ENCODE results near the gene VIPR2. TPM values are rescaled to one million over a fixed set of nuclear protein-coding genes. Genes with fewer than 3 reads are reported as not detected.
"Not testable (repeated sequence)": the region's sequence is repeated elsewhere in the genome, so short reads cannot be mapped to it uniquely, and the experiment has no call there.

The VIPR2 gene
- polyA plus RNA-seq, 1 donor from 2014 or later: 0.51 TPM

DNA sequence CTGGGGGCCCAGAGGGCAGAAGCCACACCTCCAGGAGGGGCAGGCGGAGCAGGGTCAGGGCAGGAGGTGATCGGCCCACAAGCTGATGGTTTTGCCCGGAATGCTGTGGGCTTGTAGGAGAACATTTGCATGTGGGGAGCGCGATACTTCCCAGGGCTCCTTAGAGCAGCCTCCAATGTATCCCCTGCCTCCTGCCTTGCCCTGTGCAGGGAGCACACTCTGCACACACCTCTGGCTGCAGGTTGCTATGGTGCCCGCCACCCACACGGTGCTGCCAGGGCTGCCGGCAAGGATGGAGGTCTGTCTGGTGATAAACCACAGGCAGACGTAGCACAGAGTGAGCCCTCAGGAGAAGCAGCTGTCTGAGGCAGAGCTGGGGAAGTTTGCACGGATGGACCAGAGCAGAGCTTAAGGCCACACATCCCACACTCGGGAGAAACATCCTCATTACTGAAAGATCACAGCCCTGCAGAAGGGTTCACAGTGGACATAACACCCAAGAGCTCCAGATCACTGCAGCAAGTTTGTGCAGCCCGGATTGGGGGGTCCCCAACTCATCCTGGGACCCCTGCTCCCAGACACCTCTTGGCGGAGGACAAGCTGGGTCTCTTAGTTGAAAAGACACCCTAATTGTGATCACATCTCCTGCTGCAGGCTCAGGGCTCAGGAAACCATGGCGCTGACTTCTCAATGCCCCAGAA lies 41.8 kb downstream of the VIPR2 start:
- H3K4me2 ChIP-seq (ENCODE audit: low read length): no peak overlapping the region
- TF ChIP-seq SMC3 (conservative IDR thresholded peaks at IDR 0.05; ENCODE audit: poor library complexity): no peak
- no peak for TF ChIP-seq EP300 (conservative IDR thresholded peaks at IDR 0.05; ENCODE audit: poor library complexity, severe bottlenecking)
- TF ChIP-seq, protein P1, sequence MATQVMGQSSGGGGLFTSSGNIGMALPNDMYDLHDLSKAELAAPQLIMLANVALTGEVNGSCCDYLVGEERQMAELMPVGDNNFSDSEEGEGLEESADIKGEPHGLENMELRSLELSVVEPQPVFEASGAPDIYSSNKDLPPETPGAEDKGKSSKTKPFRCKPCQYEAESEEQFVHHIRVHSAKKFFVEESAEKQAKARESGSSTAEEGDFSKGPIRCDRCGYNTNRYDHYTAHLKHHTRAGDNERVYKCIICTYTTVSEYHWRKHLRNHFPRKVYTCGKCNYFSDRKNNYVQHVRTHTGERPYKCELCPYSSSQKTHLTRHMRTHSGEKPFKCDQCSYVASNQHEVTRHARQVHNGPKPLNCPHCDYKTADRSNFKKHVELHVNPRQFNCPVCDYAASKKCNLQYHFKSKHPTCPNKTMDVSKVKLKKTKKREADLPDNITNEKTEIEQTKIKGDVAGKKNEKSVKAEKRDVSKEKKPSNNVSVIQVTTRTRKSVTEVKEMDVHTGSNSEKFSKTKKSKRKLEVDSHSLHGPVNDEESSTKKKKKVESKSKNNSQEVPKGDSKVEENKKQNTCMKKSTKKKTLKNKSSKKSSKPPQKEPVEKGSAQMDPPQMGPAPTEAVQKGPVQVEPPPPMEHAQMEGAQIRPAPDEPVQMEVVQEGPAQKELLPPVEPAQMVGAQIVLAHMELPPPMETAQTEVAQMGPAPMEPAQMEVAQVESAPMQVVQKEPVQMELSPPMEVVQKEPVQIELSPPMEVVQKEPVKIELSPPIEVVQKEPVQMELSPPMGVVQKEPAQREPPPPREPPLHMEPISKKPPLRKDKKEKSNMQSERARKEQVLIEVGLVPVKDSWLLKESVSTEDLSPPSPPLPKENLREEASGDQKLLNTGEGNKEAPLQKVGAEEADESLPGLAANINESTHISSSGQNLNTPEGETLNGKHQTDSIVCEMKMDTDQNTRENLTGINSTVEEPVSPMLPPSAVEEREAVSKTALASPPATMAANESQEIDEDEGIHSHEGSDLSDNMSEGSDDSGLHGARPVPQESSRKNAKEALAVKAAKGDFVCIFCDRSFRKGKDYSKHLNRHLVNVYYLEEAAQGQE (IDR thresholded peaks at IDR 0.05; ENCODE audit: borderline replicate concordance): no peak
- TF ChIP-seq, protein P2, sequence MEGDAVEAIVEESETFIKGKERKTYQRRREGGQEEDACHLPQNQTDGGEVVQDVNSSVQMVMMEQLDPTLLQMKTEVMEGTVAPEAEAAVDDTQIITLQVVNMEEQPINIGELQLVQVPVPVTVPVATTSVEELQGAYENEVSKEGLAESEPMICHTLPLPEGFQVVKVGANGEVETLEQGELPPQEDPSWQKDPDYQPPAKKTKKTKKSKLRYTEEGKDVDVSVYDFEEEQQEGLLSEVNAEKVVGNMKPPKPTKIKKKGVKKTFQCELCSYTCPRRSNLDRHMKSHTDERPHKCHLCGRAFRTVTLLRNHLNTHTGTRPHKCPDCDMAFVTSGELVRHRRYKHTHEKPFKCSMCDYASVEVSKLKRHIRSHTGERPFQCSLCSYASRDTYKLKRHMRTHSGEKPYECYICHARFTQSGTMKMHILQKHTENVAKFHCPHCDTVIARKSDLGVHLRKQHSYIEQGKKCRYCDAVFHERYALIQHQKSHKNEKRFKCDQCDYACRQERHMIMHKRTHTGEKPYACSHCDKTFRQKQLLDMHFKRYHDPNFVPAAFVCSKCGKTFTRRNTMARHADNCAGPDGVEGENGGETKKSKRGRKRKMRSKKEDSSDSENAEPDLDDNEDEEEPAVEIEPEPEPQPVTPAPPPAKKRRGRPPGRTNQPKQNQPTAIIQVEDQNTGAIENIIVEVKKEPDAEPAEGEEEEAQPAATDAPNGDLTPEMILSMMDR (IDR thresholded peaks at IDR 0.05; ENCODE audit: poor library complexity, severe bottlenecking): no peak
- TF ChIP-seq EZH2 (IDR thresholded peaks at IDR 0.05; ENCODE audit: borderline replicate concordance, insufficient read depth, low read length, poor library complexity, severe bottlenecking): no peak
- TF ChIP-seq MXI1 (conservative IDR thresholded peaks at IDR 0.05; ENCODE audit: poor library complexity, severe bottlenecking): no peak
- TF ChIP-seq POLR2AphosphoS5 (IDR thresholded peaks at IDR 0.05): no peak
- no peak for TF ChIP-seq TAF1 (IDR thresholded peaks at IDR 0.05; ENCODE audit: low read depth)
- no peak for TF ChIP-seq RAD21 (conservative IDR thresholded peaks at IDR 0.05)
- no peaks in the 10 kb centered on the region for H3K36me3 ChIP-seq (ENCODE audit: insufficient read depth, low read length)
- H3K9me2 ChIP-seq (ENCODE audit: insufficient read depth, low read length): no peaks in the 10 kb centered on the region
- H2AFZ ChIP-seq (ENCODE audit: low read depth, low read length): no peak overlapping the region
- no peak overlapping the region for H3K9ac ChIP-seq (ENCODE audit: low read length)
- H4K20me1 ChIP-seq (ENCODE audit: insufficient read depth): no peaks in the 10 kb centered on the region
- no peaks in the 10 kb centered on the region for H3F3A ChIP-seq (ENCODE audit: insufficient read depth, low read length, poor library complexity, severe bottlenecking)
- no peaks in the 10 kb centered on the region for H3K9me3 ChIP-seq (ENCODE audit: low read length)
- no peak overlapping the region for H3K27ac ChIP-seq (ENCODE audit: low read length)
- H3K27me3 ChIP-seq (ENCODE audit: insufficient read depth, low read depth, low read length): no peaks in the 10 kb centered on the region
- H3K4me3 ChIP-seq (ENCODE audit: low read length): no peak overlapping the region
- no peaks in the 10 kb centered on the region for H3K79me2 ChIP-seq (replicated peaks; ENCODE audit: insufficient read depth, low read length)

DNA sequence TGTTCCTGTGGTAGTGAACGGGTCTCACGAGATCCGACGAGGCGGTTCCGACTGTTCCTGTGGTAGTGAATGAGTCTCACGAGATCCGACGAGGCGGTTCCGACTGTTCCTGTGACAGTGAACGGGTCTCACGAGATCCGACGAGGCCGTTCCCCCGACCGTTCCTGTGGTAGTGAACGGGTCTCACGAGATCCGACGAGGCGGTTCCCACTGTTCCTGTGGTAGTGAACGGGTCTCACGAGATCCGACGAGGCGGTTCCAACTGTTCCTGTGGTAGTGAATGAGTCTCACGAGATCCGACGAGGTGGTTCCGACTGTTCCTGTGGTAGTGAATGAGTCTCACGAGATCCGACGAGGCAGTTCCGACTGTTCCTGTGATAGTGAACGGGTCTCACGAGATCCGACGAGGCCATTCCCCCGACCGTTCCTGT lies 43.0 kb downstream of the VIPR2 start:
- not testable (repeated sequence) for H3K4me3 ChIP-seq (ENCODE audit: low read length); H3K79me2 ChIP-seq (replicated peaks; ENCODE audit: insufficient read depth, low read length); H3F3A ChIP-seq (ENCODE audit: insufficient read depth, low read length, poor library complexity, severe bottlenecking); H3K9me2 ChIP-seq (ENCODE audit: insufficient read depth, low read length); H3K9me3 ChIP-seq (ENCODE audit: low read length); H3K36me3 ChIP-seq (ENCODE audit: insufficient read depth, low read length); H3K27ac ChIP-seq (ENCODE audit: low read length); H4K20me1 ChIP-seq (ENCODE audit: insufficient read depth); H2AFZ ChIP-seq (ENCODE audit: low read depth, low read length); H3K27me3 ChIP-seq (ENCODE audit: insufficient read depth, low read depth, low read length); H3K4me2 ChIP-seq (ENCODE audit: low read length); H3K9ac ChIP-seq (ENCODE audit: low read length)

DNA sequence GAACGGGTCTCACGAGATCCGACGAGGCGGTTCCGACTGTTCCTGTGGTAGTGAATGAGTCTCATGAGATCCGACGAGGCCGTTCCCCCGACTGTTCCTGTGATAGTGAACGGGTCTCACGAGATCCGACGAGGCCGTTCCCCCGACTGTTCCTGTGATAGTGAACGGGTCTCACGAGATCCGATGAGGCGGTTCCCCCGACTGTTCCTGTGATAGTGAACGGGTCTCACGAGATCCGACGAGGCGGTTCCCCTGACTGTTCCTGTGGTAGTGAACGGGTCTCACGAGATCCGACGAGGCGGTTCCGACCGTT lies 43.6 kb downstream of the VIPR2 start:
- not testable (repeated sequence) for H3F3A ChIP-seq (ENCODE audit: insufficient read depth, low read length, poor library complexity, severe bottlenecking); H2AFZ ChIP-seq (ENCODE audit: low read depth, low read length); H3K36me3 ChIP-seq (ENCODE audit: insufficient read depth, low read length); H3K27me3 ChIP-seq (ENCODE audit: insufficient read depth, low read depth, low read length); H3K79me2 ChIP-seq (replicated peaks; ENCODE audit: insufficient read depth, low read length); H3K4me2 ChIP-seq (ENCODE audit: low read length); H3K27ac ChIP-seq (ENCODE audit: low read length); H3K4me3 ChIP-seq (ENCODE audit: low read length); H4K20me1 ChIP-seq (ENCODE audit: insufficient read depth); H3K9ac ChIP-seq (ENCODE audit: low read length); H3K9me2 ChIP-seq (ENCODE audit: insufficient read depth, low read length); H3K9me3 ChIP-seq (ENCODE audit: low read length)

DNA sequence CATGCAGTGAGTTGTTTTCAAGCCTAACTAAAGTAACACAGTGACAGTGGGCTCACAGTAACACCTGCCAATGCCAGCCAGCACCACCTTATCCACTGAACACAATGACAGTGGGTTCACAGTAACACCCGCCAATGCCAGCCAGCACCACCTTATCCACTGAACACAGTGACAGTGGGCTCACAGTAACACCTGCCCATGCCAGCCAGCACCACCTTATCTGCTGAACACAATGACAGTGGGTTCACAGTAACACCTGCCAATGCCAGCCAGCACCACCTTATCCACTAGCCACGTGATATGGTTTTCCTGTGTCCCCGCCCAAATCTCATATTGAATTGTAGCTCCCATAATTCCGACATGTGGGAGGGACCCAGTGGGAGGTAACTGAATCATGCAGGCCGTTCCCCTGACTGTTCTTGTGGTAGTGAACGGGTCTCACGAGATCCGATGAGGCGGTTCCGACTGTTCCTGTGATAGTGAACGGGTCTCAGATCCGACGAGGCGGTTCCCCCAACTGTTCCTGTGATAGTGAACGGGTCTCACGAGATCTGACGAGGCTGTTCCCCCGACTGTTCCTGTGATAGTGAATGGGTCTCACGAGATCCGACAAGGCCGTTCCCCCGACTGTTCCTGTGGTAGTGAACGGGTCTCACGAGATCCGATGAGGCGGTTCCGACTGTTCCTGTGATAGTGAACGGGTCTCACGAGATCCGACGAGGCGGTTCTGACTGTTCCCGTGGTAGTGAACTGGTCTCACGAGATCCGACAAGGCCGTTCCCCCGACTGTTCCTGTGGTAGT lies 44.2 kb downstream of the VIPR2 start:
- H3K4me2 ChIP-seq (ENCODE audit: low read length); H3K9me2 ChIP-seq (ENCODE audit: insufficient read depth, low read length); H3K9me3 ChIP-seq (ENCODE audit: low read length); H3K27ac ChIP-seq (ENCODE audit: low read length); H3K36me3 ChIP-seq (ENCODE audit: insufficient read depth, low read length); H3K4me3 ChIP-seq (ENCODE audit: low read length); H3K27me3 ChIP-seq (ENCODE audit: insufficient read depth, low read depth, low read length); H2AFZ ChIP-seq (ENCODE audit: low read depth, low read length); H4K20me1 ChIP-seq (ENCODE audit: insufficient read depth); H3K9ac ChIP-seq (ENCODE audit: low read length); H3F3A ChIP-seq (ENCODE audit: insufficient read depth, low read length, poor library complexity, severe bottlenecking); H3K79me2 ChIP-seq (replicated peaks; ENCODE audit: insufficient read depth, low read length): not testable (repeated sequence)

Data from neural cell (in vitro differentiated cells).